OCI-LY1 (cell line): ENCODE measurements around the gene NELFA.

Experiments
- H2AFZ ChIP-seq: fragments of 200-600 bp; sonication (generic), shearing (Covaris generic); 2 replicates; pipeline ENCODE4 v1.6.0; 2014; ENCODE audit warnings: antibody characterized with exemption, mild to moderate bottlenecking, low read length
- H3F3A ChIP-seq: fragments of 200-600 bp; sonication (generic), shearing (Covaris generic); 2 replicates; pipeline ENCODE4 v1.6.0; 2014; ENCODE audit warnings: mild to moderate bottlenecking, antibody characterized with exemption, low read length, moderate library complexity; ENCODE audit not compliant: insufficient read depth
- H3K27ac ChIP-seq: fragments of 200-600 bp; sonication (generic); 2 replicates; pipeline ENCODE4 v1.5.1; 2014; ENCODE audit warnings: low read length, mixed run types, mild to moderate bottlenecking, low read depth; ENCODE audit not compliant: poor library complexity, severe bottlenecking
- H3K27me3 ChIP-seq: fragments of 200-600 bp; sonication (generic); 2 replicates; pipeline ENCODE4 v1.6.0; 2014; ENCODE audit warnings: antibody characterized with exemption, mild to moderate bottlenecking, low read length, moderate library complexity; ENCODE audit not compliant: insufficient read depth
- H3K36me3 ChIP-seq: fragments of 200-600 bp; sonication (generic); 2 replicates; pipeline ENCODE4 v1.6.1; 2014; ENCODE audit warnings: mild to moderate bottlenecking, antibody characterized with exemption, low read length, moderate library complexity, mixed read lengths; ENCODE audit not compliant: insufficient read depth
- H3K4me1 ChIP-seq: fragments of 200-600 bp; sonication (generic); 2 replicates; pipeline ENCODE4 v1.5.1; 2014; ENCODE audit warnings: mild to moderate bottlenecking, low read length, moderate library complexity; ENCODE audit not compliant: insufficient read depth, severe bottlenecking
- H3K4me2 ChIP-seq: fragments of 200-600 bp; sonication (generic), shearing (Covaris generic); 2 replicates; pipeline ENCODE4 v1.6.1; 2014; ENCODE audit warnings: low read length
- H3K4me3 ChIP-seq: fragments of 200-600 bp; sonication (generic); 2 replicates; pipeline ENCODE4 v1.5.1; 2014; ENCODE audit warnings: low read length, low read depth, mild to moderate bottlenecking, mixed read lengths; ENCODE audit not compliant: poor library complexity, severe bottlenecking
- H3K79me2 ChIP-seq: fragments of 200-600 bp; shearing (Covaris generic); 2 replicates; pipeline ENCODE4 v1.6.1; 2016; ENCODE audit warnings: mixed run types, low read length, mixed read lengths; ENCODE audit not compliant: insufficient read depth
- H3K9ac ChIP-seq: fragments of 200-600 bp; sonication (generic), shearing (Covaris generic); 2 replicates; pipeline ENCODE4 v1.6.1; 2014; ENCODE audit warnings: mild to moderate bottlenecking, low read length, mixed read lengths
- H3K9me2 ChIP-seq: fragments of 200-600 bp; sonication (generic), shearing (Covaris generic); 2 replicates; pipeline ENCODE4 v1.6.1; 2014; ENCODE audit warnings: low read depth, mild to moderate bottlenecking, low read length, mixed read lengths
- H3K9me3 ChIP-seq: fragments of 200-600 bp; shearing (Covaris generic); 2 replicates; pipeline ENCODE4 v1.6.1; 2014; ENCODE audit warnings: low read length, mixed read lengths
- H4K20me1 ChIP-seq: fragments of 200-600 bp; sonication (generic), shearing (Covaris generic); 2 replicates; pipeline ENCODE4 v1.6.0; 2016; ENCODE audit warnings: mild to moderate bottlenecking, low read length; ENCODE audit not compliant: insufficient read depth
- CTCF ChIP-seq: fragments of 200-600 bp; sonication (generic), shearing (Covaris generic); IDR thresholded peaks from 2 replicates; pipeline ENCODE4 v1.5.1; 2017; ENCODE audit warnings: mild to moderate bottlenecking, antibody characterized with exemption, low read length, moderate library complexity, mixed read lengths
- EZH2 ChIP-seq: fragments of 200-600 bp; sonication (generic), shearing (Covaris generic); IDR thresholded peaks from 2 replicates; pipeline ENCODE4 v1.8.0; 2017; ENCODE audit warnings: borderline replicate concordance, mixed run types, mild to moderate bottlenecking, antibody characterized with exemption, low read length, moderate library complexity, mixed read lengths

NELFA gene

GRCh38 chr4:1998296-1998695, 10.5 kb downstream of the NELFA start:
- Histone ChIP-seq H3F3A (no peaks in the 10 kb centered on the region), H4K20me1 (no peaks in the 10 kb centered on the region), H3K79me2 (peaks cover 48% of the 10 kb centered on the region), H3K4me3 (no peak overlapping the region), H3K9ac (no peak overlapping the region), H3K9me3 (no peaks in the 10 kb centered on the region), H3K9me2 (no peaks in the 10 kb centered on the region), H3K27ac (no peak overlapping the region), H3K27me3 (no peaks in the 10 kb centered on the region), H3K36me3 (peaks cover 41% of the 10 kb centered on the region), H3K4me1 (no peaks in the 10 kb centered on the region), H3K4me2 (no peak overlapping the region), H2AFZ (no peak overlapping the region)
- TF ChIP-seq CTCF (no peak), EZH2 (no peak)

GRCh38 chr4:1997712-1998111, 11.1 kb downstream of the NELFA start:
- Histone ChIP-seq H3K9me2 (no peaks in the 10 kb centered on the region), H4K20me1 (no peaks in the 10 kb centered on the region), H3K27me3 (no peaks in the 10 kb centered on the region), H3K9me3 (no peaks in the 10 kb centered on the region), H3K4me2 (no peak overlapping the region), H2AFZ (no peak overlapping the region), H3F3A (no peaks in the 10 kb centered on the region), H3K9ac (no peak overlapping the region), H3K4me3 (no peak overlapping the region), H3K4me1 (no peaks in the 10 kb centered on the region), H3K27ac (no peak overlapping the region), H3K36me3 (peaks cover 35% of the 10 kb centered on the region), H3K79me2 (peaks cover 44% of the 10 kb centered on the region)
- TF ChIP-seq EZH2 (no peak), CTCF (no peak)

- H3K36me3 ChIP-seq, result peaks cover 34% of the 10 kb centered on the region
- peaks cover 44% of the 10 kb centered on the region for H3K79me2 ChIP-seq
- no peak for TF ChIP-seq CTCF
- TF ChIP-seq EZH2, result no peak
- no peaks in the 10 kb centered on the region for H3F3A ChIP-seq
- H3K9ac ChIP-seq, result no peak overlapping the region
- H3K27ac ChIP-seq, result no peak overlapping the region
- no peaks in the 10 kb centered on the region for H3K27me3 ChIP-seq
- no peak overlapping the region for H2AFZ ChIP-seq
- H4K20me1 ChIP-seq, result no peaks in the 10 kb centered on the region
- H3K4me3 ChIP-seq, result no peak overlapping the region
- H3K4me1 ChIP-seq, result no peaks in the 10 kb centered on the region
- H3K9me3 ChIP-seq, result no peaks in the 10 kb centered on the region
- no peak overlapping the region for H3K4me2 ChIP-seq
- H3K9me2 ChIP-seq, result no peaks in the 10 kb centered on the region
Observed at GRCh38 chr4:1996866-1997611, 11.7 kb downstream of the NELFA start.
